Astrocyte of the hippocampus (primary cell): Measurements from ENCODE around the gene GNG14.
"Not testable (repeated sequence)": the region's sequence is repeated elsewhere in the genome, so short reads cannot be mapped to it uniquely, and the experiment has no call there.

Experiments
- DNase-seq: peaks from one replicate; pipeline ENCODE4 v3.0.0; 2011; ENCODE audit warnings: low read depth, low spot score

The GNG14 gene

DNA sequence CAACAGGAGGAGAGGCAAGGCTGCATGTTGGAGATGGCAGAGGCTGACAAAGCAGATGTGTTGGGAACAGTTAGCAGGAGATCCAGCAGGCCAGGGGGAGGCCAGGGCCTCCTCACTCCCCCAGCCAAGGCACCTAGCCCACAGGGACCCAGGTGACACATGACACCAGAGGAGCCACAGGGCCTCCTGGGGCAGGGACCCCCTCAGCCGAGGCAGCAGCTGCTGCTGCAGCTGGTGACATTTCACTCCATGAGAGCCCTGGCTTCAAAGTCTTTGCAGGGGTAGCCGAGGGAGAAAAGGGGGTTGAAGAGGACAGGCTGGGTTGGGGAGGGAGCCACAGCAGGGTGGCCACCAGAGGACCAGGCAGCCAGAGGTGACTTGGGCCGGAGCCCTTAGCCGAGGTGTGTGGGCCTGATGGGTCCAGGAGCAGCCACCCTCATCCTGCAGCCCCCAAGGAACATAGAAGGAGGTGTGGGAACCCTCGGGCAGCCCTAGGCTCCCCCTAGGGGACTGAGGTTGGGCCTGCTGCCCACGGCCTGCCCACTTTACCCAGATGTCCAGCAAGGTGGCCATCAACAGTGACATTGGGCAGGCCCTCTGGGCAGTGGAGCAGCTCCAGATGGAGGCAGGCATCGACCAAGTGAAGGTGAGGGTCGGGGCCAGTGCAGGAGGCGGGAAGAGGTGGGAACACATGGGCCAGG lies at the start of gene GNG14:
Gene GNG14, plus strand, starts transcription at position 503 of the 701 bp plus-strand sequence. Its CDS starts 51 bp downstream, at position 554.
- no peak for DNase-seq

DNA sequence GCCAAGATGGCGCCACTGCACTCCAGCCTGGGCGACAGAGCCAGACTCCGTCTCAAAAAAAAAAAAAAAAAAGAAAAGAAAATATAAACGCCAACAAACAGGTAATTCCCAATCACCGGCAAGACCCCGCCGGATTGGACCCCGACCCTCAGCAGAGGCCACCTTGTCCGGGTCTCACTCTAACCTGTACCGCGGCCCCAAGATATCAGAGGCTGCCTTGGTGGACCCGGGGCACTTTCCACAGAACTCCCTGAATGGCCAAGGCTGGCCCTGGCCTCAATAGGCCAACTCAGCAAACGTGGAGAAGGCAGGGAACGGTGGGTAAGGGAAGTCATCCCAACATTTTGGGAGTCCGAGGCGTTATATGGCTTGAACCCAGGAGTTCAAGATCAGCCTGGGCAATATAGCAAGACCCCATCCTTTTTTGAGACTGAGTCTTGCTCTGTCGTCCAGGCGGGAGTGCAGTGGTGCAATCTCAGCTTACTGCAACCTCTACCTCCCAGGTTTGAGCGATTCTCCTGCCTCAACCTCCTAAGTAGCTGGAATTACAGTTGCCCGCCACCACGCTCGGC lies 49.1 kb upstream of the GNG14 start:
- DNase-seq = no peak

DNA sequence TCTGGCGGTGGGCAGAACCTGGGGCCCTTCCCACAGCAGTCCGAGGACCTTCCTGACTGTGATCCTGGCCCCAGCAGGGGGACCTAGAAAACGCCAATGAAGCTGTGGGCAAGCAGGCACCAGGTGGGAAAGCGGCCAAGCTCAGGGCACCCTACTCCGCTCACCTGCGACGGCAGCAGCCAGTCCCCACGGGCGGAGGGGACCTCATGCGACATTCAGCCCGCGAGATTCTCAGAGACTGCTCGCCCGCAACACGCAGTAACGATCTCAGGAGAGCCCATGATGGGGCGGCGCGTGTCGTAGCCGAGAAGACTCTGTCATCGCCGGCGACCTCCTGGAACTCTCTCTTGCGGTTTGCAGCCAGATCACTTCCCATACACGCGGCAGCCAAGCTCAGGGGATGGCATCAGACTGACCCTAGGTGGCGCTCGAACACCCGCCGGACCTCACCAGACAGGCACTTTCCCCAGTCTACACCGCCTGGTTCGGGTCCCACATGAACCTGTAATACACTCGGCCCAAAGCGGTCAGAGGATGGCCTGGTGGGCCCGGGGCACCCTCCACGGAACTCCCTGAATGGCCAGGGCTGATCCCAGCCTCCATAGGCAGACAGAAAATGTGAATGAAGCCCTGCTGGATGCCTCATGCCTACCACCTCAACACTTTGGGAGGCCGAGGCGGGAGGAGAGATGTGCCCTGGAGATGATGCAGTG lies 47.7 kb upstream of the GNG14 start:
- peak; percentile 92 for DNase-seq

DNA sequence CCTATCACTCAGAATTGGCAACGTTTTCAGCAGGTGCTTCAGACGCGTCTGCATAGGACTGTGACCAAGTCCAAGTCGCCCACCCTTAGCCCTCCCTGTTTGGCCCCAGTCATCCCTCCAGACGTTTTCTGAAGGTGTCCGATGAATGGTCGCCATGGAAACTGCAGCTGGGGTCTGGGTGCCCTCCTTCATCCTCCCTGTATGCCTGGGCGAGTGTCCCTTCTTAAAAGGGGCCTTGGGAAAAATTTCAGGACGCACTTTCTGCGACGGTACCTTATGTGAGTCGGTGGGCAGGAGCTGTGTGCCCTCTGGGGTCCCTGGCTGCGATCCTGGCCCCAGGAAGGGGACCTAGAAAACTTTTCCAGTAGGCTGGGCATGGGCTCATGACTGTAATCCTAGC lies 46.3 kb upstream of the GNG14 start:
- no peak for DNase-seq

DNA sequence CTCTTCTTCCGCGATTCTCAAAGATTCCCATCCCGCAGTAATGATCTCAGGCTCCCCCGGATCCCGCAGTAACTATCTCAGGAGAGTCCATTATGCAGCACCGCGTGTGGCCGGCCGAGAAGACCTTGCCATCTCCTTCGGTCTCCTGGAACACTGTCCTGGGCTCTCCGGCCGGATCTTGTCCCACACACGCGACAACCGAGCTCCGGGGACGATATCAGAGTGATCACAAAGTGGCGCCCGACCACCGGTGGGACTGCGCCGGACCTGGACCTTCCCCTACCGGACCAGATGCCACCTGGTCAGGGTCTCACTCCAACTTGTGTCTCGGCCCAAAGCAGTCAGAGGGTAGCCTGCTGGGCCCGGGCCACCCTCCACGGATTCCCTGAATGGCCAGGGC lies 45.3 kb upstream of the GNG14 start:
- no peak for DNase-seq

DNA sequence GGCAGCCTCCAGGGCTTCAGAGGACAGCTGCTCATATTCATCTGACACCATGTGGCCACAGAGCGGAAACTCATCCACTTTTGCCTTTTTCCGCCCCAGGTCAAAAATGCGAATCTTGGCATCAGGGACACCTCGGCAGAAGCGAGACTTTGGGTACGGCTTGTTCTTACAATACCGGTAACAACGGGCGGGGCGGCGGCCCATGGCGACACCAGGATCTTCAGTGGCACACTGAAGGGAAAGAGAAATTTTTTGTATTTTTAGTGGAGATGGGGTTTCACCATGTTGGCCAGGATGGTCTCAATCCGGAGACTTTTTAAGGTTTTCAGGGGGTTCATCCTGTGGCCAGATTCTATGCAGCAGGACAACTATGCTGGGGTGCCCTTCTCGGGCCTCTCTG lies 44.1 kb upstream of the GNG14 start:
- not testable (repeated sequence) for DNase-seq

DNA sequence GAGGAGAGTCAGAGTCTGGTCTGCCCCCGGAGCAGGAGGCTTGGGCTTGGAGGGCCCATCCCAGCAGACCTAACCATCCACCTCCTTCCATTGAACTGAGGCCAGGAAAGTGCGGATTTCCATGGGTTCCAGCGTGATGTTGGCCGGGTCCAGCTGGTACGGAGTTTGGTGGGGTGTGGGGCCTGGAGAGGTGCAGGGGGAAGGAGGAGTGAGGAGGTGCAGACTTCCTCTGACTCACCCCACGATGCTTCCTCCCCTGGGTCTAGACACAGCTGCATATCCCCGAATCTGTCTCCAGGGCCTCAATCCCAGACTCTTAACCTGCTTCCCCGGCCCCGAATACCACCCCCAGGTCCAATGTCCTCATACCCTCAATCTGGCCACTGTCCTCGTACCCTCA lies 41.2 kb upstream of the GNG14 start:
- no peak for DNase-seq

DNA sequence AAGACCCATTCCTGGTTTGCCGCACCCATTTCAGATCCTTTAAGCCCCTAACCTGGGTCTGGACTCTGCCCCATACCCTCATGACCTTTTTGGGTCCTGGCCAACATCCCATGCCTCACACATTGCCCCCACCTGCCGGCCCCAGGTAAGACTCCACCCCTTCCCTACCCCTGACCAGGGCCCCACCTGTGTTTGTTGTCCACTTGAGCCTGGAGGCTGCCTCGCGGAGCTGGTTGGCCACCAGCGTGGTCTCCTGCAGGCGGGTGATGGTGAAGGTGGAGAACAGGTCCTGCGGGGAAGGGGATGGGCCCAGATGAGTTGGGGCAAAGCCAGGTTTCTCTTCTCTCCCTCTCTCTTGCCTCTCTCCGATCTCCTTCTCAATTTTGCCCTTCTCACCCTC lies 40.8 kb upstream of the GNG14 start:
- no peak for DNase-seq

DNA sequence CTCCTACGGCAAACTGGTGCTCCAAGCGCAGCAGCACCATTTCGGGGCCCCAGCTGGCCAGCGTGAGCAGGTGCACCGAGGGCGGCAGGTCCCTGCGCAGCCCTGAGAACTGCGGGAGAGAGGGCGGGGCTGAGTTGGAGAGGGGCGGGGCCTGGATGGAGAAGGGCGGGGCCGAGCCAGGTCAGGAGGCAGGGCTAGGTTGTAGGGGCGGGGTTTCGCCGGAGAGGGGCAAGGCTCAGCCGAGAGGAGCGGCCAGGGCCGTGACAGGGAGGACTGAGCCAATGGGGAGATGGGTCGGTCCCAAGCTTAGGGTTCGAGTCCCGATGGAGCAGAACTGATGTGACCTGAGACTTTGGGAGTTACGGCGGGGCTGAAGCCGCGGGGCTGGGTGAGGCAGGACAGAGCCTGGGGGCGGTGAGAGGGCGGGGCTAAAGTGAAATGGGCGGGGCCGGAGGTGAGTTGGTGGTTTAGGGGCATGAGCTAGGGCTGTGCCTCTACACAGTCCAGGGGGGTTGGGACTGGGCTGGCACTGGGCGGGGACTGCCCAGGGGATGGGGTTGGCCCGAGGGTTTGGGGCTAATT lies 40.2 kb upstream of the GNG14 start:
- peak; percentile 44 for DNase-seq

DNA sequence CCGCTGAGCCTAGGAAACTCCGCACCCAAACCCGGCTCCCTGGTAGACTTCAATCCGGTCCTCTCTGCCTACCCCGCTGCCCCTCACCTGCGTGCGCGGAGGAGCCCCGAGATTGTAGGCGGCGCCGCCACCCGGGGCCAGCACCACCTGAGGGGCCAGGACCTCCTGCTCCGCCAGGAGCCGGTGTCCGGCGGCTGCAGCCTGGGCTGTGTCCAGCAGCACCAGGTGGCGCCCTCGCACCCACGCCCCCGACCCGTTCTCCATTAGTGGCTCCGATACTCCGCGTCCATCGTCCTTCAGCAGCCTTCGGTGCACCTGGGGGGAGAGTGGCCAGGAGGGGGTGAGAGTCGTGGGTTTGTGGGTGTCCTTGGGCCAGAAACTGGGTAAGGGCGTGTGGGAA lies 39.7 kb upstream of the GNG14 start:
- DNase-seq = peak; percentile 31

DNA sequence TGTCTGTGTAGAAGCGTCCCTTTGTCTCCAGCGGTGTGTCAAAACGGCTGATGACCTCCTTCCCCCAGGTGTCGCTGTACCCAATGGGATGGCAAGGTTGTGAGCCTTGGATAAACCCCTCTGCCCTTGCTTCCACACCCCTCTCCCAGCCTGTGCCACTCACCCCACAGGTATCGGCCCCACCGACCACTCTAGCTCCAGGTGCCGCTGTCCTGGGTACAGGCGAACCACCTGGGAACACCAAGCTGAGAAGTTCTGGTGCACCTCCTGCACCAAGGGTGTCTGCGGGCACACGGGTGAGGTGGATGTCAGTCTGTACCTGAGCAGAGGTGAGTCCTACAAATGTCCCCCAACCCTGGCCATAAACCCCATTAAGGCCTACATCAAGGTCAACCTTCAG lies 37.9 kb upstream of the GNG14 start:
- DNase-seq = no peak

DNA sequence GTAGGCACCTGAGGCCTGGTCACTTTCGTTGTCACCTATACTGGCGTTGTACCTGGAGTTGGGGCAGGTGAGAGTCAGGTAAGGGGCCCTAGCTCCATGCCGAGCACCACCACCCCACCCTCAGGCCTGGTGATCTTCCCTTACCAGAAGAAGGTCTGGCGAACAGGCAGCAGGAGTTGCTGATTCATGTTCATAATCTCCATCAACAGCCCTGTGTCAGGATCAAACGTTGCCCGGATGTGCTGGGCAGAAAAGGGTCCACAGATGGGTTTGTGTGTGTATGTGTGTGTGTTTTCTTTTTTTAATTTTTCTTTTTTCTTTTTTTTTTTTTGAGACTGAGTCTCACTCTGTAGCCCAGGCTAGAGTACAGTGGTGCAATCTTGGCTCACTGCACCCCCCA lies 35.6 kb upstream of the GNG14 start:
- no peak for DNase-seq

DNA sequence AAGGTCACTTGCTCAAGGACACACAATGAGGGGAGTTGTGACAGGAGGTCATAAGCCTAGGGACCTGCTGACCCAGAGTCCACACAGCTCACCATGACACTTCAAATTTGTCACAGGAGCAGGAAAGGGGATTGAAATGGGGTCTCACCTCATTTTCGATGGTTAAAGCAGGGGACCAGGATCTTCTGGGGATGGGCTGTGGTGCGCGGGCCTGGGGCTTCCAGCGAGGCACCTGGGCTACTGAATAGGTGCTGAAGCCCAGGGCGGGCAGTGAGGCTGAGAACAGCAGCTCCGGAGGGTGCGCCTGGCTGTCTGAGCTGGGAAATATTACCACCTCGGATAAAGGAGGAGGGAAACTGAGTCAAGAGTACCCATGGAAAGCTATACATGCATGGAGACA lies 32.3 kb upstream of the GNG14 start:
- DNase-seq = no peak

DNA sequence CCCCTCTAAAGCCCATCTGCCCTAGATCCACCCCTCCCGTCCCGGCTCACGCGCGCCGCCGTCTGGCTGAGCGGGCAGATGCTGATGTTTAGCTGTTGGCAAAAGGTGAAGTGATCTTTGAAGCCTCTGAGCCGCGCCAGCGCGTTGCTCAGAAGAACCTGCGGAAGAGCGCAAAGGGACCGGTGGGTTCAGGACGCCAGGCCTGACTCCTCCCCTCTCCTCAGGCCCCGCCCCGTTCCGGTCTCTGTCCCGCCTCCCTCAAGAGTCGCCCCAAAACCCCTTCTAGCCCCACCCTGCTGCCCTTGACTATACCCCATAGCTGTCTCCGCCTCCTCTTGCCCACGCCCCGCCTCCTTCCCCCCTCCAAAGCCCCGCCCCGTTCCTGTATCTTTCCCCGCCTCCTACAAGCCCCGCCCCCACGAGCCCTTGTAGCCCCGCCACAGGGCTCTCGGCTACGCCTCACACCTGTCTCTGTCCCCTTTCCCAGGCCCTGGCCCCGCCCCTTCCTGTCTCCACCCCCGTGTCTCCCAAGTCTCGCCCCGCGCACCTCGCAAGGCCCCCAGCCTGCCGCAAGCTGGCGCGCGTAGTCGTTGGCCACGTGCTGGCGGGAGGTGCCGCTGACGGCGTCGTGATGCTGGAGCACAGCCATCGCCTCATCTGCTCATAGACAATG lies 30.8 kb upstream of the GNG14 start:
- no peak for DNase-seq

DNA sequence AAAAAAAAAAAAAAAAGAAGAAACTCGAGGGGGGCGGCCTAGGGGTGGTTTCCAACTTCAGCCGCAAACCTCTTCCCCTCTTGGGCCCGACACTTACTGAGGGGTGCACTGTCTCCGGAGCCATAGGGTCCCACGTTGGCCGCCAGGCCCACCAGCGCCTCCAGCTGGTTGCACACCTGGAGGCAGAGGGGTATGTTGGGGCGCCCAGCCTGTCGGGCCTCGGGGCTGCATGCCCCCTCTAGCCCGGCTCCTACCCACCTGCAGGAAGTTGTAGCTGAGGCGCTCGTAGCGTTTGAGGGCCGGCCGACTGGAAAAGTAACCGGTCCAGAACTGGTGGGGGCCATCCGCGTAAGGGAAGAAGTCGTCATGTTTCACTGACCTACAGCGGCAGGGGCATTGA lies 29.8 kb upstream of the GNG14 start:
- no peak for DNase-seq

DNA sequence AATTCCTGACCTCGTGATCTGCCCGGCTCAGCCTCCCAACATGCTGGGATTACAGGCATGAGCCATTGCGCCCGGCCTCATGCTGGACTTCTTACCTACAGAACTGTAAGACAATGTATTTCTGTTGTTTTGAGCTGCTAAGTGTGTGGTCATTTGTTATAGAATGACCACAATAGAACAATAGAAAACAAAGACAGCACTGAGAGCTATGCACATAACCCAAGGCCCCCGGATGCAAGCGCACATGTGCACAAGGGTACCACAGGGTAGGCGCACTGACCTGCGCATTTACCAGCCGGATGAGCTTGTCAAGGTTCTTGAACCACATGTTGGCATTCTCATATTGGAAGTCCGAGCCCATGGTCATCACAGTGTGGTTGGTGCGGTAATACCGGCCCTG lies 26.8 kb upstream of the GNG14 start:
- no peak for DNase-seq

DNA sequence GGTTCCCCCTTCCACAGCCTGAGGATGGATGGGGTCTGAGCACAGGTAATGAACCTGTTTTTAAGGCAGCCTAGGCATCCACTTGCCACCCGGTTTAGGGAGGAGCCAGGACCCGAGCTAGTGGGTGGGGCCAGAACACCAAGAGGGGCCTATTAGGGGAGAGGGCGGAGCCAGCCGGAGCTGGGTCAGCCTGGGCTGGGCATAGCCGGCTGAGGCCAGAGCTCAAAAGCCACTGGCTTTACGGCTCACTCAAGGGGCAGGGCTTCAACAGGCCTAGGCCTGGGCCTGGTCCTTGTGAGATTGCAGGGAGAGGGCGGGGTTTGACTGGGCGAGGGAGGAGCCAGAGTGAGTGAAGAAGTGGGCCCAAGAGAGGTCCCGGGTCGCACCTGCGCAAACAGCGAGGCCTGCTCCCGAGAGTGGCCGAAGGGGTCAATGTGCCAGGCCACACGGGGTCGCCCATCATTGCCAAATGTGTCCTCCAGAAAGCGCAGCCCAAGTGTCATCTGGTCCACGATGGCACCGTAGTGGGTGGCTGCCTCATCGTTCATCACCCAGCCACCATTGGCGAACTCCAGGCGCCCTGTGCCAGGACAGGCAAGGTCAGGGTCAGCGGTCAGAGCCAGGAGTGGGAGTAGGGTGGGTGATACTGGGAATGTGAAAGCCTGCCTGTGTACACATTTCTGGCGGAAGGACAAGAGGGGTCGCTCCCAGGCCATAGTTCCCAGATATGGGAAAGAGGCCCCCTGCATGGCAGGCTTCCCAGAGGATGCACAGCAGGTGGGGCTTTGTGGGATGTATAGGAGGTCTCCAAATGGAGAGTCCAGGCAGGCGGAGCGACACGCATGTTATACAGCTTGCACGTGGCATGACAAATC lies 23.2 kb upstream of the GNG14 start:
- DNase-seq = no peak

DNA sequence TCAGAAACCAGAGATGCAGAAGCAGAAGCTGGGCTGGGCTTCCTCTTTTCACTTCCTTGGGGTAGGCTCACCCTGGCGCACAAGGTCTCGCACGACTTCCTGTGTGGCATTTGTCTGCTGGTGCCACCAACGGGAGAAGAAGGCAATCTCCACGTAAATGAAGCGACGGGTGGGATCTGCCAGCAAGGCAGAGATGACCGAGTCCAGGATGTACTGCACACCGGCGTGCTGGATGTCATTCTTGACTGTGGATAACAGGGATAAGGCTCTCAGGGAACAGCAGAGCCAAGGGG lies 22.6 kb upstream of the GNG14 start:
- DNase-seq = no peak

DNA sequence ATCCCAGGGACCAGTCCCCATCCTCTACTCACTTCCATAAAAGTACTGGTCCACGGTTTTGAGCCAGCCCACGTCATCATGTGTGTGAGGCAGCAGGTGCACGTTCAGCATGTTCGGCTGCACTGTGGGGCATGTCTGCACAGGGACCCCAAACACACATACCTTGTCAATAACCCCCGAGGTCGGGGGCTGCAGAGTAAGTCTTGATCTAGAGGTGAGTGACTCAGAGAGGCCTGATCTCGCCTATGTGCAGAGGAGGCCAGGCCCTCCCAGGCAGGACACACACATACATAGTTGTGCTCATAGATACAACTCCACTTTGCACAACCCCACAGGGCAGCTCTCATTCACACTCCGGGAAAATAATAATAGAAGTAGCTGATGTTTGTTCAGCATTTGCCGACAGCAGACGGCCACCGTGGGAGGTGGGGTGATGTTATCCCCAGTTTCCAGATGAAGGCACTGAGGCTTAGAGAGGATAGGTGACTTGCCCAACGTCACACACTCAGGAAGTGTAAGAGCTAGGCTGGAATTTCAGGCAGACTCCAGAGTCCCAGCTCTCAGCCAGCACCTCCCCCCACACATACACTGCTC lies 22.0 kb upstream of the GNG14 start:
- no peak for DNase-seq

DNA sequence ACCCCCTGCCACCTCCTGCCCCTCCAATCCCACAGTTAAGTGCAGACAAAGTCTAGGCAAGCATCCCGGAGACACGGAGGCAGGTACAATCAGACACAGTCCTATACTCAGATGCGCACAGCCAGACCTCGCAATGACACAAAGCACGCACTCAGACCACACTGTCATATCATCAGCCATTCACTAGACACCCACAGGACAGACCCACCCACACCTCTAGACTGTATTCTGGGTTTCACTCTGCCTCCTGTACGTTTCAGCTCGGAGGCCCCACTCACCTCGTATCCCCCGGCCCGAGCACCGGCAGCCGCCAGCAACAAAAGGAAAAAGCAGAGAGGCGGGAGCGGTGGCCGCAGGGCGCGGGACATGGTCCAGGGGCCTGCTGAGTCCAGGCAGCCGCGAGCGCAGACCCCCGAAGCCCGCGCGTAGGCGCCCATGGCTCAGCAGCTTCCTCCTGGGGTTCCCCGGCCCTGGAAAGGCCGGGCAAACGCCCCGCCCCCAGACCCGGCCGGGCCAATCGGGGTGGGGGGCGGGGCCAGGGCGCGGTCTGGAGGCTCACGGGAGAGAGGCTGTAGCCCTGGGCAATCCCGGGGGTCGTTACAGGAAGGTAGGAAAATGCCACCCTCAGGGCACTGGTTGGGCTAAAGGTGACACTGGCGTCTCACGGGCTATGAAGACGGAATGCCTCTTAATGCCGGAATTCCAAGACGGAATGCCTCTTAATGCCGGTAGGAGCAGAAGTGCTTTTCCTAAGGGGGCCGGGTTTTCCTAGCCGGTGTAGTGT lies 21.3 kb upstream of the GNG14 start, which contains the start of the genes MAN2B1 and WDR83:
Gene MAN2B1, minus strand, starts transcription at position 478 of the 784 bp plus-strand sequence. Its CDS starts 41 bp downstream, at position 437.
Gene WDR83, plus strand, starts transcription at position 543 of the 784 bp plus-strand sequence. CDS start 2,984 bp downstream, outside the sequence.
- peak; percentile 91 for DNase-seq
